GM23338 (cell line): ENCODE data around the gene TTC3.

Source experiments
- ETS1 ChIP-seq: IDR thresholded peaks from 2 replicates; pipeline ENCODE4 v1.6.1; 2016; ENCODE audit warnings: antibody characterized with exemption
- EZH2 ChIP-seq: fragments of 200-600 bp; sonication (generic); IDR thresholded peaks from one replicate; pipeline ENCODE4 v1.8.0; 2017; ENCODE audit warnings: antibody characterized with exemption, mild to moderate bottlenecking, low read depth; ENCODE audit not compliant: unreplicated experiment
- EZH2phosphoT487 ChIP-seq: fragments of 200-600 bp; sonication (generic); IDR thresholded peaks from one replicate; pipeline ENCODE4 v1.8.1; 2018; ENCODE audit warnings: antibody characterized with exemption; ENCODE audit not compliant: unreplicated experiment
- POLR2AphosphoS5 ChIP-seq: IDR thresholded peaks from 2 replicates; pipeline ENCODE4 v1.6.1; 2016; ENCODE audit warnings: antibody characterized with exemption, low read depth
- ZNF462 ChIP-seq: fragments of 250-450 bp; sonication (Bioruptor Pico); IDR thresholded peaks from 2 replicates; pipeline ENCODE4 v1.5.0; 2020; ENCODE audit warnings: mild to moderate bottlenecking, moderate library complexity
- TF ChIP-seq, protein P1 (sequence below), 2 experiments: fragments of 200-600 bp in 1 of 2; sonication (generic) in 1 of 2; conservative IDR thresholded peaks; 2 replicates each; pipeline versions ENCODE4 v1.5.1 to v1.6.1; 2016 to 2017; ENCODE audit warnings: antibody characterized with exemption in 2 of 2, low read depth in 2 of 2, mild to moderate bottlenecking in 2 of 2, moderate library complexity in 1 of 2
- TF ChIP-seq, protein P2 (sequence below): IDR thresholded peaks from one replicate; pipeline ENCODE4 v1.6.1; 2018; ENCODE audit warnings: antibody characterized with exemption; ENCODE audit not compliant: unreplicated experiment

- TF ChIP-seq, protein P1, sequence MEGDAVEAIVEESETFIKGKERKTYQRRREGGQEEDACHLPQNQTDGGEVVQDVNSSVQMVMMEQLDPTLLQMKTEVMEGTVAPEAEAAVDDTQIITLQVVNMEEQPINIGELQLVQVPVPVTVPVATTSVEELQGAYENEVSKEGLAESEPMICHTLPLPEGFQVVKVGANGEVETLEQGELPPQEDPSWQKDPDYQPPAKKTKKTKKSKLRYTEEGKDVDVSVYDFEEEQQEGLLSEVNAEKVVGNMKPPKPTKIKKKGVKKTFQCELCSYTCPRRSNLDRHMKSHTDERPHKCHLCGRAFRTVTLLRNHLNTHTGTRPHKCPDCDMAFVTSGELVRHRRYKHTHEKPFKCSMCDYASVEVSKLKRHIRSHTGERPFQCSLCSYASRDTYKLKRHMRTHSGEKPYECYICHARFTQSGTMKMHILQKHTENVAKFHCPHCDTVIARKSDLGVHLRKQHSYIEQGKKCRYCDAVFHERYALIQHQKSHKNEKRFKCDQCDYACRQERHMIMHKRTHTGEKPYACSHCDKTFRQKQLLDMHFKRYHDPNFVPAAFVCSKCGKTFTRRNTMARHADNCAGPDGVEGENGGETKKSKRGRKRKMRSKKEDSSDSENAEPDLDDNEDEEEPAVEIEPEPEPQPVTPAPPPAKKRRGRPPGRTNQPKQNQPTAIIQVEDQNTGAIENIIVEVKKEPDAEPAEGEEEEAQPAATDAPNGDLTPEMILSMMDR (conservative IDR thresholded peaks at IDR 0.05; ENCODE audit: low read depth in 2 of 2) = no peak
- no peak for TF ChIP-seq ETS1
- no peak for TF ChIP-seq ZNF462 (CRISPR knock-in tag)
- TF ChIP-seq EZH2 = no peak
- TF ChIP-seq POLR2AphosphoS5 = no peak
- no peak for TF ChIP-seq EZH2phosphoT487
- TF ChIP-seq, protein P2, sequence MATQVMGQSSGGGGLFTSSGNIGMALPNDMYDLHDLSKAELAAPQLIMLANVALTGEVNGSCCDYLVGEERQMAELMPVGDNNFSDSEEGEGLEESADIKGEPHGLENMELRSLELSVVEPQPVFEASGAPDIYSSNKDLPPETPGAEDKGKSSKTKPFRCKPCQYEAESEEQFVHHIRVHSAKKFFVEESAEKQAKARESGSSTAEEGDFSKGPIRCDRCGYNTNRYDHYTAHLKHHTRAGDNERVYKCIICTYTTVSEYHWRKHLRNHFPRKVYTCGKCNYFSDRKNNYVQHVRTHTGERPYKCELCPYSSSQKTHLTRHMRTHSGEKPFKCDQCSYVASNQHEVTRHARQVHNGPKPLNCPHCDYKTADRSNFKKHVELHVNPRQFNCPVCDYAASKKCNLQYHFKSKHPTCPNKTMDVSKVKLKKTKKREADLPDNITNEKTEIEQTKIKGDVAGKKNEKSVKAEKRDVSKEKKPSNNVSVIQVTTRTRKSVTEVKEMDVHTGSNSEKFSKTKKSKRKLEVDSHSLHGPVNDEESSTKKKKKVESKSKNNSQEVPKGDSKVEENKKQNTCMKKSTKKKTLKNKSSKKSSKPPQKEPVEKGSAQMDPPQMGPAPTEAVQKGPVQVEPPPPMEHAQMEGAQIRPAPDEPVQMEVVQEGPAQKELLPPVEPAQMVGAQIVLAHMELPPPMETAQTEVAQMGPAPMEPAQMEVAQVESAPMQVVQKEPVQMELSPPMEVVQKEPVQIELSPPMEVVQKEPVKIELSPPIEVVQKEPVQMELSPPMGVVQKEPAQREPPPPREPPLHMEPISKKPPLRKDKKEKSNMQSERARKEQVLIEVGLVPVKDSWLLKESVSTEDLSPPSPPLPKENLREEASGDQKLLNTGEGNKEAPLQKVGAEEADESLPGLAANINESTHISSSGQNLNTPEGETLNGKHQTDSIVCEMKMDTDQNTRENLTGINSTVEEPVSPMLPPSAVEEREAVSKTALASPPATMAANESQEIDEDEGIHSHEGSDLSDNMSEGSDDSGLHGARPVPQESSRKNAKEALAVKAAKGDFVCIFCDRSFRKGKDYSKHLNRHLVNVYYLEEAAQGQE = no peak
These were observed 73.5 kb downstream of the TTC3 start for GRCh38 chr21:37146320-37147235.
